Activated T-helper 2 cell treated with anti-CD3 and anti-CD28 coated beads, Interferon-gamma antibody, Interleukin-2, Interleukin-4, amounts not matched to agents 10 μg/mL and 5 μg/mL and 100 μg/mL, durations not matched to agents 14 hours and 24 hours and 36 hours (primary cell): Measurements from ENCODE around the gene LRP6. TPM values are rescaled to one million over a fixed set of nuclear protein-coding genes. Genes with fewer than 3 reads are reported as not detected.
"Not testable (repeated sequence)": the region's sequence is repeated elsewhere in the genome, so short reads cannot be mapped to it uniquely, and the experiment has no call there.

Experiments
- DNase-seq: peaks from one replicate; pipeline ENCODE4 v3.0.0; 2021; ENCODE audit warnings: low spot score
- H3K27ac Mint-ChIP-seq: one replicate; pipeline ENCODE4 v1.8.0; 2021; ENCODE audit warnings: mixed read lengths
- H3K27me3 Mint-ChIP-seq: one replicate; pipeline ENCODE4 v1.8.0; 2021; ENCODE audit warnings: low read depth, mixed read lengths
- H3K36me3 Mint-ChIP-seq: one replicate; pipeline ENCODE4 v1.8.0; 2021; ENCODE audit warnings: low read depth, mixed read lengths
- H3K4me1 Mint-ChIP-seq: one replicate; pipeline ENCODE4 v1.8.0; 2021; ENCODE audit warnings: low read depth, mixed read lengths
- H3K4me3 Mint-ChIP-seq: one replicate; pipeline ENCODE4 v1.8.0; 2021; ENCODE audit warnings: low read depth, mild to moderate bottlenecking, moderate library complexity, mixed read lengths
- H3K9me3 Mint-ChIP-seq: one replicate; pipeline ENCODE4 v1.8.0; 2021; ENCODE audit warnings: mixed read lengths
- intact Hi-C: fragments of 100-400 bp; cut with micrococcal nuclease; formaldehyde crosslinking; loops from one replicate; pipeline ENCODE4 v1.15.1; 2023
- total RNA-seq: library from RNA; stranded (reverse); gene quantifications from 2 replicates; pipeline ENCODE4 v1.2.3, GENCODE V29; 2022

Gene LRP6
- total RNA-seq, result 0.55 and 1.5 TPM in 2 replicates

DNA sequence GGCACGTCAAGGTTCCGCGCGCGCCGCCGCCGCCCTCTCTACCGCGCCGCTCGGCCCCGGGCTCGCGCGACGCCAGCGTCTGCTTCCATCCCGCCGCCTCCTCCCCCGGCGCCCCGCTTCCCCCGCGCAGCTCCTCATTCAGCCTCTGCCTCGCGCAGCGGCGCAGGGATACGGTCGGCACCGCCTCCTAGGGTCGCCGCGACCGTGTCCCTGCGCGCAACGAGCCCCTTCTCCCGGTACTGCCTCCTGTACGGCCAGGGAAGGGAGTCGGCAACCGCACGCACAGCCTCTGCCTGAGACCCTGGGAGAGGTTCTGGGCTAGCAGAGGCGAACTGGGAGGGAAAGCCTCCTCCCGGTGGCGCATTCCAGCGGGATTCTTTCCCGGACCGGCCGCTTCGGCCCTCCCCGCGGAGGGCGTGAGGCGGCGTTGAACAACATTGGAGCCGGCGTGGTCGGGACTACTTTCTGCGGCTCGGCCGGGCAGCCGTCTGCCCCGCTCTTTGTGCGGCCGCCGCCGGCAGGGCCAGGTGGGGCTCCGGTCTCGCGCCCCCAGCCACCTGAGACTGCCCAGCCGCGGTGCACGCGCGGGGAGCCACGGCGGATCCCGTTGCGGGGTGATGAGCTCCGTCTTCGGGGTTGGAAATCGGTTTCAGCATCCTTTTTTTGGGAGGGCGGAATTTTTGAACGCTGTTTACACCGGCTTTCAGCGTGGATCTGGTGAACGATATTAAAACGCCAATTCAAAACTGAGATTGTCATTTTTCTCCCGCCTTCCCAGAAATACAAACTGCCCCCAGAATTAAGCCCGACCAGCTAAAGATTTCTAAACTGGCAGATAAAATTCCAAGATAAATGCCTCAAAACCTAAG is at the start of gene LRP6:
Gene LRP6 (minus strand): TSS at position 172 of the 869 bp plus-strand sequence. CDS start 309 bp downstream, outside the sequence.
- H3K9me3 Mint-ChIP-seq, result no peaks in the 10 kb centered on the region
- peak within 1 kb of the TSS; percentile 76 for H3K4me3 Mint-ChIP-seq
- peaks cover 47% of the 10 kb centered on the region for H3K27me3 Mint-ChIP-seq
- peaks cover 15% of the 10 kb centered on the region for H3K4me1 Mint-ChIP-seq
- H3K27ac Mint-ChIP-seq, result no peak within 1 kb of the TSS
- intact Hi-C loops, result no loop called here
- H3K36me3 Mint-ChIP-seq, result no peaks in the 10 kb centered on the region
- peak; percentile 41 for DNase-seq

DNA sequence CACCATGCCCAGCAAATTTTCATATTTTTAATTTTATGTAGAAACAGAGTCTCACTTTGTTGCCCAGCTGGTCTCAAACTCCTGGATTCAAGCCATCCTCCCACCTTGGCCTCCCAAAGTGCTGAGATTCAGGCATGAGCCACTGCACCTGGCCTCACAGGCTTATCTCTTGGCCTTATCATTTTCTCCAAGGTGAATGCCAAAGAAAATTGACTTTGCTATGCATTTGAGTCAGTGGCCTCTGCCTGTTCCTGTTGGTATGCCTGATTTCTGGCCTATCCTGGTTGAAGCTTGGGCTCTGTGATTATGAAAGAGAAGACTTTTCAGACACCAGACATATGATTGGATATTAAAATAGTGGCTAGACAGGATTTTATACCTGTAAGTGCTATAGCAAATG is 49.0 kb upstream of the LRP6 start:
- H3K36me3 Mint-ChIP-seq, result no peaks in the 10 kb centered on the region
- no peak for DNase-seq
- no peaks in the 10 kb centered on the region for H3K9me3 Mint-ChIP-seq
- no peaks in the 10 kb centered on the region for H3K4me1 Mint-ChIP-seq
- intact Hi-C loops, result no loop called here
- no peak overlapping the region for H3K27ac Mint-ChIP-seq
- peaks cover 12% of the 10 kb centered on the region for H3K27me3 Mint-ChIP-seq
- no peak overlapping the region for H3K4me3 Mint-ChIP-seq

DNA sequence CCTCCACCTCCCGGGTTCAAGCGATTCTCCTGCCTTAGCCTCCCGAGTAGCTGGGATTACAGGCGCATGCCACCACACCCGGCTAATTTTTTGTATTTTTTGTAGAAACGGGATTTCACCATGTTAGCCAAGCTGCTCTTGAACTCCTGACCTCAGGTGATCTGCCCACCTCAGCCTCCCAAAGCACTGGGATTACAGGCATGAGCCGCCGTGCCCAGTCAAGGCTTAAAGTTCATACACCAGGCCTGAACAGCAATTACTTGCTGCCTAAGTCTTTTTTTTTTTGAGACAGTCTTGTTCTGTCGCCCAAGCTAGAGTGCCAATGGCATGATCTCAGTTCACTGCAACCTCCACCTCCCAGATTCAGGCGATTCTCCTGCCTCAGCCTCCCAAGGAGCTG is 43.9 kb upstream of the LRP6 start:
- H3K4me3 Mint-ChIP-seq, H3K36me3 Mint-ChIP-seq, H3K4me1 Mint-ChIP-seq, H3K9me3 Mint-ChIP-seq, DNase-seq, H3K27ac Mint-ChIP-seq, intact Hi-C loops: not testable (repeated sequence)
- peaks cover 11% of the 10 kb centered on the region for H3K27me3 Mint-ChIP-seq

DNA sequence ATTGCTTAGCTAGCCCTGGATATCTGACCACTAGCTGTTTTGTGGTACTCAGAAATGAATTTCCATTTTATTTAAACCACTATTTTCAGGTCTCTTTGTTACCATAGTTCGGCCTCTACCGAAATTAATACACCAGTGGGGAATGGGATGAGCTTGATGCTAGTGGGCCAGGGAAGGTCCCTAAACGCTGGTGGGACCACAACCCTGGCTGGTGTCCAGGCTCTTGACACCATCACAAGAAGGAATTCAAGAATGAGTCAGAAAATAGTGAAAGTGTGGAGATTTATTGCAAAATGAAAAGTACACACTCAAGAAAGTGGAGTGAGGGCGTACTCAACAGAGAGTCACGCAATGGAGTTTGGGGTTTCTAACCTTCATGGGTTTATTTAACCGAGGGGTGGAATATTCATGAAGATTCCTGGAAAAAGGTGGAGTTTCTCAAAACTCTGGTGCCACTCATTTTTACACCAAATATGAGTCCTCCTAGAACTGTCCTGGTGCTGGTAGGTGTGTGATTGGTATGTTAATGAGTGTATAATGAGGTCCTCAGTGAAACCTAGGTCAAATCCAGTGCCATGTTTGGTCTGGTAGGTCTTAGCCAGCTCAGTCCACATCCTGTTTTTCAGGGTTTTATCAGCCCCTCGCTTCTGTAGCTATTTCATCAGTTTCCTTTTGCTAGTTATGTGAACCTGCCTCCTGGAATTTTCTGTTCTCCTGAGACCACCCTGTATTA is 38.9 kb upstream of the LRP6 start:
- peaks cover 15% of the 10 kb centered on the region for H3K27me3 Mint-ChIP-seq
- intact Hi-C loops, result no loop called here
- H3K4me1 Mint-ChIP-seq, result no peaks in the 10 kb centered on the region
- H3K9me3 Mint-ChIP-seq, result no peaks in the 10 kb centered on the region
- no peaks in the 10 kb centered on the region for H3K36me3 Mint-ChIP-seq
- H3K27ac Mint-ChIP-seq, result no peak overlapping the region
- H3K4me3 Mint-ChIP-seq, result no peak overlapping the region
- no peak for DNase-seq

DNA sequence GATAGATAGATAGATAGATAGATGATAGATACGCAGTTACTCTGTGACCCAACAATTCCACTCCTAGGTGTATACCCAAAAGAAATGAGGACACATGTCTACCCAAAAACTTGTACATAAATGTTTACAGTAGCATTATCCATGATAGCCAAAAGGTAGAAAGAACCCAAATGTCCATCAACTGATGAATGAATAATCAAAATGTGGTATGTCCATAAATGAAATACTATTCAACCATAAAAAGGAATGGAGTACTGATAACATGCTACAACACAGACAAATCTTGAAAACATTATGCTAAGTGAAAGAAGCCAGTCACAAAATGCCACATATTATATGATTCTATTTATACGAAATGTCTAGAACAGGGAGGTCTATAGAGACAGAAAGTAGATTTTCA is 36.1 kb upstream of the LRP6 start:
- intact Hi-C loops, result no loop called here
- no peaks in the 10 kb centered on the region for H3K36me3 Mint-ChIP-seq
- no peak for DNase-seq
- no peak overlapping the region for H3K27ac Mint-ChIP-seq
- no peaks in the 10 kb centered on the region for H3K9me3 Mint-ChIP-seq
- no peak overlapping the region for H3K4me3 Mint-ChIP-seq
- H3K4me1 Mint-ChIP-seq, result no peaks in the 10 kb centered on the region
- peaks cover 15% of the 10 kb centered on the region for H3K27me3 Mint-ChIP-seq

DNA sequence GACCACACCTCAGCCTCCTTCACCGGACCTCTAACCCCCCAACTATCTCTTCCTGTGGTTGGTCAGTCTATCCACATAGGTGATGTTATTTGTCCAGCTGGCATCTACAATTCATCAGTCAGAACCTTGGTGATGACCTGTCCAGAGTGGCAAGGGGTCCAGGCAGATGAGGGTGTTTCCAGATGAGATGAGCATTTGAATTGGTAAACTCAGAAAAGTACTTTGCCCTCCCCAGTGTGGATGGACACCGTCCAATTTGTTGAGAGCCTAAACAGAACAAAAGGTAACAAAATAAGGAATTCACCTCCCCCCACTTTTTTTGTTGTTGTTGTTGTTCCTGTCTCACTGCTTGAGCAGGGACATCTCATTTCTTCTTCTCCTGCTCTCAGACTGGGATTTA is 34.3 kb upstream of the LRP6 start:
- Mint-ChIP-seq H3K4me1 (no peaks in the 10 kb centered on the region), H3K9me3 (no peaks in the 10 kb centered on the region), H3K4me3 (no peak overlapping the region)

DNA sequence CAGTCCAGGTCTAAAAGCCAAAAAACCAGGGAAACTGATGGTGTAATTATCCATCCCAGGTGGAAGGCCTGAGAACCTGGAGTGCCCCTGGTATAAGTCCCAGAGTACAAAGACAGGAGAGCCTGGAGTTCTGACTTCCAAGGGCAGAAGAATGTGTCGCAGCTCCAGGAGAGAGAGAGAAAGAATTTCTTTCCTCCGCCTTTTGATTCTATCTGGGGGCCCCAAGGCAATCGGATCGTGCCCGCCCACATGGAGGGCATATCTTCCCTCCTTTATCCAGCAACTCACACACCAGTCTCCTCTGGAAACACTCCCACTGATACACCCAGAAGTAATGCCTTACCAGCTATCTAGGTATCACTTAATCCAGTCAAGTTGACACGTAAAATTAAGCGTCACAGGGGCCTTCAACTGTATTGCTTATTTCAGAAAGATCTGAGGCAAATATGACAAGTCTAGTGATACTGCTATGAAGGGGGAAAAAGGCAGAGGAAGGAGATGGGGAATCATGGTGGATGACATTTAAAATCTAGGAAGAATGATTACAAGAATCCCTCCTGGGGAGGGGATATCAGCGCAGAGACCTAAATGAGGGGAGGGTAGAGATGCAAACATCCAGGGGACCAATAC is 30.5 kb upstream of the LRP6 start:
- no peak for DNase-seq
- Mint-ChIP-seq H3K9me3 (no peaks in the 10 kb centered on the region), H3K4me3 (no peak overlapping the region), H3K36me3 (no peaks in the 10 kb centered on the region), H3K4me1 (no peaks in the 10 kb centered on the region), H3K27ac (no peak overlapping the region), H3K27me3 (peaks cover 4% of the 10 kb centered on the region)
- intact Hi-C loops, result no loop called here

More for the DNA sequence above, 34.3 kb upstream of the LRP6 start:
- H3K27me3 Mint-ChIP-seq, result peaks cover 11% of the 10 kb centered on the region
- intact Hi-C loops, result no loop called here
- no peak for DNase-seq
- no peaks in the 10 kb centered on the region for H3K36me3 Mint-ChIP-seq
- no peak overlapping the region for H3K27ac Mint-ChIP-seq

DNA sequence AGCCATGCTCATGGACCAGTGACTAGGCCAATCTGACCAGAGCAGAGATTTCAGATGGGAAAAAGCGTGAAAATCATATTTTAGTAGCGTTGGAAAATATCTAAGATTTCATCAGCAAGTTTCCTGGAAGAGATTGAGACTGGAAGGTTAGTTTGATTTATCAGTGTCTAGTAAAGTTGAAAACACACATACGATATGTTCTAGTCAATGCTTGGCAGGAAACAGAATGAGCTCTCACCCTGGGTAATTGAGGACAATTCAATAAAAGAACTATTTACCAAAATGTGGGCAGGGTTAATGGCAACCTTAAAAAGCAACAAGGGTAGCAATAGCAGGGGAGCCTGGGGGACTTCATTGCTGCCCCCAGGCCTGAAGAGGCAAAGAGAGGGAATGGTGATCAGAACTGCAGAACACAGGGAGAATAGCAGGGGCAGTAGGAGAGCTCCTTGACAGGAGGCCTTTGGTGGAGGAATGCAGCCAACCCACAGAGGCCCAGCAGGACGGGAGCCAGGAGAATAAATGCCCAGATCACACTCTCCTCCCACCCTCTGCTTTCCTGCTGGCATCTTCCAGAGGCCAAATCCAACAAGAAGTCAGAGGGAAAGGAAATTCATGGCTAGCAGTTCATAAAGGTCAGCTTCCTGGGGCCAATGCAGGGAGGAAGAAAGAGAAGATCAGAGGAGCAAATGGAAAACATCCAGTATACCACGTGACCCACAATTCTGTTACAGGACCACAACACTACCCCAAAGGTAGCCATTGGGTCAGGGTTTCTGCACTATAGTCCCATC is 27.6 kb upstream of the LRP6 start:
- Mint-ChIP-seq H3K27ac (no peak overlapping the region), H3K4me3 (no peak overlapping the region), H3K4me1 (no peaks in the 10 kb centered on the region), H3K36me3 (no peaks in the 10 kb centered on the region), H3K9me3 (no peaks in the 10 kb centered on the region), H3K27me3 (peaks cover 2% of the 10 kb centered on the region)
- DNase-seq, result no peak
- intact Hi-C loops, result no loop called here

DNA sequence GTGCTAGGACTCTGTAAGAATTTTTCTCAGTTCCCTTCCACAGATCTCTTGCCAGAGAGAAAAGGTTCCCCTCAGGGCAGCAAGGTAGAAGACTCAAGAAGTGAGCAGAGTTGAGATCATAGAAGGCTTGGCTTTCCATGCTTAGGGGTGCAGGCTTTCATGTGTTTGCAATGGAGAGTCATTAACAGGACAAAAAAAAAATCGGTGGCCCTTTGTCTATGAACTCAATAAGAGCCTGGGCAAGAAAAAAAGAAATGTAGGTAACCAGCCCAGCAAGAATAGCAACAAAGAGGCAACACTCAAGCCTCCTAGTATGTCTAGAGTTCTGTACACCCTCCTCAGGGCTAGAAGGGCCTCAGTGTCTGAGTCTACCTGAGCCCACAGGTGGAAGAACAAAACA is 23.4 kb upstream of the LRP6 start:
- no peak overlapping the region for H3K4me3 Mint-ChIP-seq
- H3K27me3 Mint-ChIP-seq, result peaks cover 3% of the 10 kb centered on the region
- H3K4me1 Mint-ChIP-seq, result no peaks in the 10 kb centered on the region
- H3K36me3 Mint-ChIP-seq, result no peaks in the 10 kb centered on the region
- intact Hi-C loops, result no loop called here
- H3K9me3 Mint-ChIP-seq, result no peaks in the 10 kb centered on the region
- no peak overlapping the region for H3K27ac Mint-ChIP-seq
- DNase-seq, result no peak

DNA sequence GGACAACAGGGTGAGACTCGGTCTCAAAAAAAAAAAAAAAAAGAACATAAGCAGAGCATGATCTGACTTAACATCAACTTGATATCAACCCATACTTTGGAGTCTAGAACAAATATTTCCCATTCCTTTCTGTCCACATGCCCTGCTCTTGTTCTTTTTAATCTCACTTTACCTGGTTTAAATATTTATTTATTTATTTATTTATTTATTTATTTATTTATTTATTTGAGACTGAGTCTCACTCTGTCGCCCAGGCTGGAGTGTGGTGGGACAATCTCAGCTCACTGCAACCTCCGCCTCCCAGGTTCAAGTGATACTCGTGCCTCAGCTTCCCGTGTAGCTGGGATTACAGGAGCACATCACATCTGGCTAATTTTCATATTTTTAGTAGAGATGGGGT is 19.6 kb upstream of the LRP6 start:
- Mint-ChIP-seq H3K27me3 (peaks cover 22% of the 10 kb centered on the region), H3K36me3 (no peaks in the 10 kb centered on the region), H3K9me3 (no peaks in the 10 kb centered on the region), H3K4me1 (no peaks in the 10 kb centered on the region), H3K27ac (no peak overlapping the region), H3K4me3 (no peak overlapping the region)
- no peak for DNase-seq
- intact Hi-C loops, result no loop called here

DNA sequence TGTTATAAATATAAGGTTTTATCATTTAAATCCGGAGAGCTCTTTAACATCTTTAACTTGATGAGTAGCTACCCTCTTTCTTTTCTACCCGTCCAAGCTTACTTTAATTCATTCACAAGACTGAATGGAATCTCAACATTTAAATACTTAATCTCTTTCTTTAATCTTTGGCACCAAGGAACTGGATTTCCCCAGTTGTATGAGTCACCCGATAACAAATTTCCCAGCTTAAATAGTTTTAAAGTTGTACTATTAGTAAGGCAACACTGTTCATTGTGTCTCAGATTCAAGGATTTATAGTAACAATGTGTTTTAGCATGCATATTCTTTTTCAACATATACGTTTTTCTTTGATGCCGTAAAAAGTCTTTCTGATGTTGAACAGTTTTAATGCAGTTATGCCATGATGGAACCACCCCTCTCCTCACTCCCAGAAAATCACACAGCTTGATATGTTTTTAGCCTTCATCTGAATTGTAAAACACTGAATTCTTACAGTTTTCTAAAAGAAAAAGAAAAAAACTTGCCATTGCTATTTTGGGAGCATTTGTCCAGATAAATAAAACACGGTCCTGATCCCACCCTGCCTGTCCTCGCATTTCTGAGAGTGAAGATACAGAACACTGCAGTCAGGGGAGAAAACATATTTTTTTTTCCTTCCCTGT is 16.0 kb upstream of the LRP6 start:
- DNase-seq, result no peak
- Mint-ChIP-seq H3K27ac (no peak overlapping the region), H3K4me1 (no peaks in the 10 kb centered on the region), H3K27me3 (peaks cover 28% of the 10 kb centered on the region), H3K4me3 (no peak overlapping the region), H3K9me3 (no peaks in the 10 kb centered on the region), H3K36me3 (no peaks in the 10 kb centered on the region)
- intact Hi-C loops, result no loop called here

DNA sequence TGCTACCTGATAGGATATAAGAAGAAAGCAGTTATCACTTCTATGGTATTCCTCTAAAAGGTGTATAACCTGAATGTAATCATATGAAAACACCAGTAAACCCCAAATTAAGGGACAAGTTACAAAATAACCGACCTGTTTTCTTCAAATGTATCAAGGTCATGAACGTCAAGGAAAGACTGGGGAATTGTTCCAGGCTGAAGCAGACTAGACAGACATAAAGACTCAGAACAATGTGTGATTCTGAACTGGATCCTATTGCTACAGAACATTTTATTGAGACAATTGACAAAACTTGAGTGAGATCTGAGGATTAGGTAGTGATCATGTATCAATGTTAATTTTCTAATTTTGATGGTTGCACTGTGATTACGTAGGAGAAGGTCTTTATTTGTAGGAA is 15.4 kb upstream of the LRP6 start:
- DNase-seq, result no peak
- no peak overlapping the region for H3K4me3 Mint-ChIP-seq
- H3K9me3 Mint-ChIP-seq, result no peaks in the 10 kb centered on the region
- intact Hi-C loops, result no loop called here
- peaks cover 31% of the 10 kb centered on the region for H3K27me3 Mint-ChIP-seq
- H3K27ac Mint-ChIP-seq, result no peak overlapping the region
- no peaks in the 10 kb centered on the region for H3K36me3 Mint-ChIP-seq
- no peaks in the 10 kb centered on the region for H3K4me1 Mint-ChIP-seq
